Lower leg skin (tissue), 3 donors: ENCODE results near the gene CA14.

Source experiments
- POLR2A ChIP-seq, 2 donors: fragments of 450-650 bp; IDR thresholded peaks; one replicate each; pipeline ENCODE4 v1.6.1; 2016 to 2017; ENCODE audit warnings: antibody characterized with exemption in 2 of 2, mild to moderate bottlenecking in 1 of 2, moderate library complexity in 1 of 2
- TF ChIP-seq, protein P1 (sequence below), 3 donors: fragments of 450-650 bp; IDR thresholded peaks; one replicate each; pipeline ENCODE4 v1.5.1; 2016; ENCODE audit warnings: antibody characterized with exemption in 3 of 3, mild to moderate bottlenecking in 3 of 3, moderate library complexity in 2 of 3

DNA sequence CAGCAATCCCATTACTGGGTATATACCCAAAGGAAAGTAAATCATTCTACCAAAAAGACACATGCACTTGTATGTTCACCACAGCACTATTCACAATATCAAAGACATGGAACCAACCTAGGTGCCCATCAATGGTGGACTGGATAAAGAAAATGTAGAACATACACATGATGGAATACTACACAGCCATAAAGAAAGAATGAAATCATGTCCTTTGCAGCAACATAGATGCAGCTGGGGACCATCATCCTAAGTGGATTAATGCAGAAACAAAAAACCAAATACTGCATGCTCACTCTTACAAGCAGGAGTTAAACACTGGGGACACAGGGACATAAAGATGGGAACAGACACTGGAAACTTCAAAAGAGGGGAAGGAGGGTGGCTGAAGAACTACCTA is 30.3 kb upstream of the CA14 start:
- TF ChIP-seq, protein P1, sequence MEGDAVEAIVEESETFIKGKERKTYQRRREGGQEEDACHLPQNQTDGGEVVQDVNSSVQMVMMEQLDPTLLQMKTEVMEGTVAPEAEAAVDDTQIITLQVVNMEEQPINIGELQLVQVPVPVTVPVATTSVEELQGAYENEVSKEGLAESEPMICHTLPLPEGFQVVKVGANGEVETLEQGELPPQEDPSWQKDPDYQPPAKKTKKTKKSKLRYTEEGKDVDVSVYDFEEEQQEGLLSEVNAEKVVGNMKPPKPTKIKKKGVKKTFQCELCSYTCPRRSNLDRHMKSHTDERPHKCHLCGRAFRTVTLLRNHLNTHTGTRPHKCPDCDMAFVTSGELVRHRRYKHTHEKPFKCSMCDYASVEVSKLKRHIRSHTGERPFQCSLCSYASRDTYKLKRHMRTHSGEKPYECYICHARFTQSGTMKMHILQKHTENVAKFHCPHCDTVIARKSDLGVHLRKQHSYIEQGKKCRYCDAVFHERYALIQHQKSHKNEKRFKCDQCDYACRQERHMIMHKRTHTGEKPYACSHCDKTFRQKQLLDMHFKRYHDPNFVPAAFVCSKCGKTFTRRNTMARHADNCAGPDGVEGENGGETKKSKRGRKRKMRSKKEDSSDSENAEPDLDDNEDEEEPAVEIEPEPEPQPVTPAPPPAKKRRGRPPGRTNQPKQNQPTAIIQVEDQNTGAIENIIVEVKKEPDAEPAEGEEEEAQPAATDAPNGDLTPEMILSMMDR (IDR thresholded peaks at IDR 0.05): no peak
- TF ChIP-seq POLR2A (IDR thresholded peaks at IDR 0.05): no peak
